Measurements from ENCODE around the gene SPSB4. TPM values are rescaled to one million over a fixed set of nuclear protein-coding genes. Genes with fewer than 3 reads are reported as not detected.

Gene SPSB4
- total and polyA plus RNA-seq, 2 of the 8 experiments (the other 6 are each of a cell fraction or from before 2014, with no cell fraction given) = 15.1 to 17.2 TPM

DNA sequence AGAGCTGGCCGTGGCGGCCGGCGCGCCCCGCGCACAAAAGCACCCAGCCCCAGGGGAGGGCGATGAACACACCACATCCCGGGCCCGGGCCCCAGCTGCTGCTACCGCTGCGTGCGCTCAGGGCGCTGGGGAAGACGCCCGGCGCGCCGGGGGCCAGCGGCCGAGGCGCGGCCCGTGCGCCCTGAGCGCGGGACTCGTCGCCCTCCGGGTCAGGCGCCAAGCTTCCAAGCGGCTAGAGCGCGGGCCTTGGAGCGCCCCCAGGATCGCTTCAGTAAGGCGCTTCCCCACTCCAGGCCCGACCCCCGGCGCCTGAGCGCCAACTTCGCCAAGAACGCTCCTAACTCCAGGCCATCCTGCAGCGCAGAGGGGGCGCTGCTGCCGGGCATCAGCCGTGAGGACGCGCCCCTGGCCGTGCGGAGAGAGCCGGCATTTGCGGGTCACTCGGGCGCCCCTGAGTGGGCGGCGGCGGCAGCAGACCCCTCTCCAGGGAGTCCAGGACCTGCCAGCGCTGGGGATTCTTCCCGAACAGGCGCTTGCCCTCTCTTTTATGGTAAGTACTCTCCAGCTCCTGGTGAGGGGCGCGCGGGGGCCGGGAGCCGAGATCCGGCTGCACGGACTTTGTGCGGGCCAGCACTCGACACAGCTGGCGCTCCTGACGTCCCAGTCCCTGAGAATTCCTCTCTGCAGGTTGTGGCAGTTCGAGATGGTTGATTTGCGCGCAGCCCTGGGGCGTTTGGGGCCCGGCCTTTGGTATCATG, 475 bp downstream of the SPSB4 start (continued):
- TF ChIP-seq POLR2AphosphoS5 (IDR thresholded peaks at IDR 0.05; ENCODE audit: low read depth, low read length) (no peak), CTBP2 (IDR thresholded peaks at IDR 0.05; ENCODE audit: borderline replicate concordance, insufficient read depth, insufficient read length, low read length) (no peak), GABPA (IDR thresholded peaks at IDR 0.05; ENCODE audit: borderline replicate concordance, insufficient read depth, low read length) (no peak), PHF8 (conservative IDR thresholded peaks at IDR 0.05; ENCODE audit: low read depth, low read length) (peak; percentile 46; the same call in 1 of the 2 replicates), MAFK (IDR thresholded peaks at IDR 0.05; ENCODE audit: low read depth, low read length) (no peak)

Measured in H1 (cell line).